SU-DHL-6 (cell line): ENCODE data around the gene KIRREL1.
A peak's percentile ranks its signal among the peaks of the same experiment; 100 is the strongest.

Source experiments
- EZH2phosphoT487 ChIP-seq: fragments of 200-600 bp; sonication (generic), shearing (Covaris generic); conservative IDR thresholded peaks from 2 replicates; pipeline ENCODE4 v1.6.1; 2018; ENCODE audit warnings: mild to moderate bottlenecking, antibody characterized with exemption, low read length, moderate library complexity, mixed read lengths
- TF ChIP-seq, protein P1 (sequence below): fragments of 200-600 bp; sonication (generic); IDR thresholded peaks from one replicate; pipeline ENCODE4 v1.5.1; 2017; ENCODE audit warnings: antibody characterized with exemption, mild to moderate bottlenecking, low read length, moderate library complexity; ENCODE audit not compliant: insufficient read depth, poor library complexity, severe bottlenecking

DNA sequence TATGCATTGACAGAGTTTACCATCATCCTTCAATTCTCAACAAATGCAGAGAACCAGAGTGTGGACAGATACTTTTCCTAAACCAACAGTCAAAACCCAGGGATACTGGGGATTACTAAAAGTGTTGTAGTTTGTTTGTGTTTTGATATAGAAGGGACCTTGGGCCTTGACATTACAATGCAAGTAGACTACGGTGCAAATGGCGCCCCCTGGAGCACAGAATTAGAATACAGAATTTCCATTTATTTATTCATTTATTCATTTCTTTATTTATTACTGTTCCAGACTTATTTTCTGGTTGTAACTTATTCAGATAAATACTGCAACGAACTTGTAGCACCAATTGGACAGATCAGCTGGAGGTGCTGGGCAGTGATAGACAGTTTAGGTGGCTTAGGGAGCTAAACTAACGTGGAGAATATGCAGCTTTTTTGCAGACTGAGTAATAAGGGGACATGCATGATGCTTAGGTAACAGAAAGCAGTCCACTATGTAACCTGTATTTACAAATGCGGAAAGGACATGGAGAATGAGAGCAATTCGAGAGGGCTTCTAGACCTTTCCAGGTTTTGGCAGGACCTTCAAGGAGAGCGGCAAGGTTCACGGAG is 42.6 kb downstream of the KIRREL1 start:
- TF ChIP-seq, protein P1, sequence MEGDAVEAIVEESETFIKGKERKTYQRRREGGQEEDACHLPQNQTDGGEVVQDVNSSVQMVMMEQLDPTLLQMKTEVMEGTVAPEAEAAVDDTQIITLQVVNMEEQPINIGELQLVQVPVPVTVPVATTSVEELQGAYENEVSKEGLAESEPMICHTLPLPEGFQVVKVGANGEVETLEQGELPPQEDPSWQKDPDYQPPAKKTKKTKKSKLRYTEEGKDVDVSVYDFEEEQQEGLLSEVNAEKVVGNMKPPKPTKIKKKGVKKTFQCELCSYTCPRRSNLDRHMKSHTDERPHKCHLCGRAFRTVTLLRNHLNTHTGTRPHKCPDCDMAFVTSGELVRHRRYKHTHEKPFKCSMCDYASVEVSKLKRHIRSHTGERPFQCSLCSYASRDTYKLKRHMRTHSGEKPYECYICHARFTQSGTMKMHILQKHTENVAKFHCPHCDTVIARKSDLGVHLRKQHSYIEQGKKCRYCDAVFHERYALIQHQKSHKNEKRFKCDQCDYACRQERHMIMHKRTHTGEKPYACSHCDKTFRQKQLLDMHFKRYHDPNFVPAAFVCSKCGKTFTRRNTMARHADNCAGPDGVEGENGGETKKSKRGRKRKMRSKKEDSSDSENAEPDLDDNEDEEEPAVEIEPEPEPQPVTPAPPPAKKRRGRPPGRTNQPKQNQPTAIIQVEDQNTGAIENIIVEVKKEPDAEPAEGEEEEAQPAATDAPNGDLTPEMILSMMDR, result peak; percentile 68
- no peak for TF ChIP-seq EZH2phosphoT487
